Esophagus squamous epithelium (tissue), 5 donors: ENCODE data around the gene MDGA2. TPM values are rescaled to one million over a fixed set of nuclear protein-coding genes. Genes with fewer than 3 reads are reported as not detected.

ENCODE experiments used
- DNase-seq: peaks from one replicate; lab custom pipeline; 2025; lab: John Stamatoyannopoulos, UW
- H3K27ac ChIP-seq, 4 donors: fragments of 200-600 bp; sonication (generic); one replicate each; pipeline ENCODE4 v1.5.1; 2016 to 2019; ENCODE audit warnings: mild to moderate bottlenecking in 1 of 4
- H3K27me3 ChIP-seq, 4 donors: fragments of 200-600 bp; sonication (generic); 1 replicate in 3 of 4; 2 replicates in 1 of 4; pipeline versions ENCODE4 v1.5.1 to v1.6.0; 2017 to 2021; ENCODE audit warnings: antibody characterized with exemption in 1 of 4
- H3K36me3 ChIP-seq, 3 donors: fragments of 200-600 bp; sonication (generic); one replicate each; pipeline ENCODE4 v1.5.1; 2016 to 2019
- H3K4me1 ChIP-seq, 3 donors: fragments of 200-600 bp; sonication (generic); one replicate each; pipeline ENCODE4 v1.5.1; 2017 to 2019
- H3K4me3 ChIP-seq, 4 donors: fragments of 200-600 bp; sonication (generic); 1 replicate in 3 of 4; 2 replicates in 1 of 4; pipeline ENCODE4 v1.5.1; 2016 to 2019; ENCODE audit warnings: mild to moderate bottlenecking in 2 of 4, moderate library complexity in 1 of 4
- H3K9me3 ChIP-seq, 3 donors: fragments of 200-600 bp; sonication (generic); one replicate each; pipeline ENCODE4 v1.5.1; 2016 to 2019
- POLR2A ChIP-seq, 4 donors: fragments of 450-650 bp; IDR thresholded peaks; one replicate each; pipeline ENCODE4 v1.6.1; 2017; ENCODE audit warnings: antibody characterized with exemption in 4 of 4, mild to moderate bottlenecking in 4 of 4, moderate library complexity in 3 of 4
- WGBS, 2 donors: methylation state at CpG; one replicate each; pipeline ENCODE4 v1.1.5; 2018; 5-methylcytosine and 5-hydroxymethylcytosine counted together
- intact Hi-C: fragments of 100-400 bp; cut with DNase I; formaldehyde crosslinking; loops from one replicate; pipeline ENCODE4 v1.15.0; 2022
- total RNA-seq, 4 donors: library from RNA; depleted of rRNA; stranded (reverse); fragments of >200 nt; gene quantifications; one replicate each; pipeline ENCODE4 v1.1.0, GENCODE V29; 2016
- TF ChIP-seq, protein P1 (sequence below), 6 experiments: fragments of 450-650 bp in 4 of 6; fragments of 200-600 bp in 2 of 6; sonication (generic) in 2 of 6; IDR thresholded peaks; one replicate each; pipeline ENCODE4 v1.5.1; 2016 to 2019; ENCODE audit warnings: antibody characterized with exemption in 6 of 6, mild to moderate bottlenecking in 4 of 6, moderate library complexity in 4 of 6
- donor health status: DM: yes; HTN: yes; CAD: no.

MDGA2 gene
- total RNA-seq, 4 donors from 2014 or later: not detected

DNA sequence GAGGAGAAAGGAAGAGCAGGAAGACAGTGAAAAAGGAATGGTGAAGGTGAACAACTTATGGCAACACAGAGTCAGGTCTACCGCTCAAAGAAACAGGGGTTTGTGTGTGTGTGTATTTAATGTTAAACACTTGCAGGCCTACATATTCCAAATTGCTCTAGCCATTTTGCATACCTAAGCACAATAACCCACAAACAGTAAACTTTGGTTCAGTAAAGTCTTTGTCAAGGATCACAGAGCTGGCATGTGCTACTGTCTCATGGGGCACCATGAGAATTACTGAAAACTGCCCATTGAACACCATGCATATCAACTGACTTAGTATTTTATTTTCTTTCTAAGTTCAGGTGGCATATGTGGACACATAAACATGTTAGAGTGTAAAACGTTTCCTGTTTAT, 163.6 kb downstream of the MDGA2 start:
- DNase-seq: no peak
- no peaks in the 10 kb centered on the region for H3K4me1 ChIP-seq

GRCh38 chr14:47509957-47510356, 165.4 kb downstream of the MDGA2 start:
- Histone ChIP-seq H3K27me3 (no peaks in the 10 kb centered on the region), H3K4me3 (no peak overlapping the region), H3K36me3 (no peaks in the 10 kb centered on the region), H3K4me1 (no peaks in the 10 kb centered on the region), H3K9me3 (no peaks in the 10 kb centered on the region), H3K27ac (no peak overlapping the region)
- TF ChIP-seq, protein P1, sequence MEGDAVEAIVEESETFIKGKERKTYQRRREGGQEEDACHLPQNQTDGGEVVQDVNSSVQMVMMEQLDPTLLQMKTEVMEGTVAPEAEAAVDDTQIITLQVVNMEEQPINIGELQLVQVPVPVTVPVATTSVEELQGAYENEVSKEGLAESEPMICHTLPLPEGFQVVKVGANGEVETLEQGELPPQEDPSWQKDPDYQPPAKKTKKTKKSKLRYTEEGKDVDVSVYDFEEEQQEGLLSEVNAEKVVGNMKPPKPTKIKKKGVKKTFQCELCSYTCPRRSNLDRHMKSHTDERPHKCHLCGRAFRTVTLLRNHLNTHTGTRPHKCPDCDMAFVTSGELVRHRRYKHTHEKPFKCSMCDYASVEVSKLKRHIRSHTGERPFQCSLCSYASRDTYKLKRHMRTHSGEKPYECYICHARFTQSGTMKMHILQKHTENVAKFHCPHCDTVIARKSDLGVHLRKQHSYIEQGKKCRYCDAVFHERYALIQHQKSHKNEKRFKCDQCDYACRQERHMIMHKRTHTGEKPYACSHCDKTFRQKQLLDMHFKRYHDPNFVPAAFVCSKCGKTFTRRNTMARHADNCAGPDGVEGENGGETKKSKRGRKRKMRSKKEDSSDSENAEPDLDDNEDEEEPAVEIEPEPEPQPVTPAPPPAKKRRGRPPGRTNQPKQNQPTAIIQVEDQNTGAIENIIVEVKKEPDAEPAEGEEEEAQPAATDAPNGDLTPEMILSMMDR (IDR thresholded peaks at IDR 0.05): no peak
- no peak for TF ChIP-seq POLR2A (IDR thresholded peaks at IDR 0.05)
- no peak for DNase-seq
- intact Hi-C loops: no loop called here
- 71 to 75% methylated on average over 5 of the region's 5 CpGs for WGBS, 2 donors

More for the DNA sequence above, 163.6 kb downstream of the MDGA2 start:
- no peaks in the 10 kb centered on the region for H3K27me3 ChIP-seq
- intact Hi-C loops: no loop called here
- H3K27ac ChIP-seq: no peak overlapping the region
- no peaks in the 10 kb centered on the region for H3K36me3 ChIP-seq
- no peak overlapping the region for H3K4me3 ChIP-seq
- 59 to 68% methylated on average over 2 of the region's 2 CpGs for WGBS, 2 donors
- no peak for TF ChIP-seq POLR2A (IDR thresholded peaks at IDR 0.05)
- TF ChIP-seq, protein P1 (IDR thresholded peaks at IDR 0.05): no peak
- no peaks in the 10 kb centered on the region for H3K9me3 ChIP-seq

DNA sequence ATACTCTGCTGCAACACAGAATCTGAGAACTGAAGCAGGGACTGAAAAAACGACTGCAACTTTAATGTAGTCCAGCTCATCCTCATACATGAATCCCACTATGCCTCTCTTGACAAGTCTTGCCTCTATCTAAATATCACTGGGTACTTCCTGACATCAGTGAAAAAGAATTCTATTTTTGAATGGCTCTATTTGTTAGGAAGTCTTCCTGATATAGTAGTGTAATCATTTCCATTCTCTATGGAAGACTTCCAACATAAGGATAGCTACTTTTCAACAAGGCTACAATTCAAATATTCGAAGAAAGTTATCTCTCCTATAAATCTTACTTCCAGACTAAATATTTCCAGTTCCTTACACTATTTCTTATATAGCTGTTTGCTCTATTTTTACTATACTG, 167.5 kb downstream of the MDGA2 start:
- TF ChIP-seq, protein P1 (IDR thresholded peaks at IDR 0.05): no peak
- TF ChIP-seq POLR2A (IDR thresholded peaks at IDR 0.05): no peak
- H3K36me3 ChIP-seq: no peaks in the 10 kb centered on the region
- H3K27ac ChIP-seq: no peak overlapping the region
- intact Hi-C loops: no loop called here
- no peaks in the 10 kb centered on the region for H3K4me1 ChIP-seq
- 36% methylated on average over 2 of the region's 2 CpGs for WGBS, 2 donors
- DNase-seq: no peak
- no peaks in the 10 kb centered on the region for H3K9me3 ChIP-seq
- no peaks in the 10 kb centered on the region for H3K27me3 ChIP-seq
- no peak overlapping the region for H3K4me3 ChIP-seq

DNA sequence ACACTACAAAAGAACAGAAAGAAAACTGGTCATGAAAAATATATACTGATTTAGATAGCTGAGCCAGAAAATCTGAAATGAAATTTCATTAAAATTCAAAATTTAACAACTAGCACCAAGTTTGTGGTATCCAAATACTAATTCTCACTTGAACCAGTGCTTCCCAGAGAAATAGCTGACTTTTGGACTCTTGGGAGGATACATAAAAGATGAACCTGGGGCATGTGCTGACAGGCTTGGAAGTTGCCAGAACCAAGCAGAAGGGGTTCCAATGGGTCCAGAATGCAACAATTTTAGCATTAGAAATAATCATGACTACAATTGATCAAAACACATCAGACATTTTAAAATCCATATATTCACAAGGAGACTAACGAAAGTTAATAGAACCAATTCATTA, 175.0 kb downstream of the MDGA2 start:
- H3K27me3 ChIP-seq: no peaks in the 10 kb centered on the region
- no peaks in the 10 kb centered on the region for H3K4me1 ChIP-seq
- no peaks in the 10 kb centered on the region for H3K36me3 ChIP-seq
- no peaks in the 10 kb centered on the region for H3K9me3 ChIP-seq
- H3K27ac ChIP-seq: no peak overlapping the region
- no peak overlapping the region for H3K4me3 ChIP-seq
- intact Hi-C loops: no loop called here
- 59 to 67% methylated on average over 1 of the region's 1 CpG for WGBS, 2 donors
- TF ChIP-seq, protein P1 (IDR thresholded peaks at IDR 0.05): no peak
- no peak for DNase-seq

GRCh38 chr14:47490766-47491165, 184.6 kb downstream of the MDGA2 start:
- no peaks in the 10 kb centered on the region for H3K4me1 ChIP-seq
- no peak for DNase-seq
- H3K9me3 ChIP-seq: no peaks in the 10 kb centered on the region
- intact Hi-C loops: no loop called here
- no peaks in the 10 kb centered on the region for H3K36me3 ChIP-seq
- H3K27me3 ChIP-seq: no peaks in the 10 kb centered on the region
- H3K27ac ChIP-seq: no peak overlapping the region
- TF ChIP-seq, protein P1 (IDR thresholded peaks at IDR 0.05): no peak
- no peak for TF ChIP-seq POLR2A (IDR thresholded peaks at IDR 0.05)
- WGBS, 2 donors: 63 to 67% methylated on average over 4 of the region's 4 CpGs
- H3K4me3 ChIP-seq: no peak overlapping the region
